GM19452 (cell line): ENCODE measurements around the gene CTTNBP2.

Source experiments
- ATAC-seq: cut with Tn5 transposase; IDR thresholded peaks from one replicate; pipeline ENCODE4 v1.9.1; 2021; ENCODE audit not compliant: unreplicated experiment

CTTNBP2 gene

GRCh38 chr7:117871401-117871777 lies 1.9 kb downstream of the CTTNBP2 start:
- ATAC-seq, result no peak

GRCh38 chr7:117870448-117871130 lies 2.7 kb downstream of the CTTNBP2 start:
- ATAC-seq, result no peak

GRCh38 chr7:117869374-117869773 lies 3.9 kb downstream of the CTTNBP2 start:
- ATAC-seq, result no peak

GRCh38 chr7:117863618-117864017 lies 9.6 kb downstream of the CTTNBP2 start:
- no peak for ATAC-seq

- no peak for ATAC-seq
Measured at GRCh38 chr7:117862378-117862777, 10.9 kb downstream of the CTTNBP2 start.

- ATAC-seq, result no peak
Measured at GRCh38 chr7:117859246-117859812, 13.9 kb downstream of the CTTNBP2 start.

GRCh38 chr7:117858712-117859111 lies 14.5 kb downstream of the CTTNBP2 start:
- ATAC-seq, result no peak

GRCh38 chr7:117857718-117858117 lies 15.5 kb downstream of the CTTNBP2 start:
- ATAC-seq, result no peak

- no peak for ATAC-seq
Measured at GRCh38 chr7:117856196-117856595, 17.0 kb downstream of the CTTNBP2 start.

- ATAC-seq, result no peak
Measured at GRCh38 chr7:117854186-117854585, 19.1 kb downstream of the CTTNBP2 start.

GRCh38 chr7:117848941-117849340 lies 24.3 kb downstream of the CTTNBP2 start:
- ATAC-seq, result no peak

GRCh38 chr7:117844678-117845077 lies 28.6 kb downstream of the CTTNBP2 start:
- ATAC-seq, result no peak

- no peak for ATAC-seq
Measured at GRCh38 chr7:117841611-117842010, 31.6 kb downstream of the CTTNBP2 start.

GRCh38 chr7:117841011-117841410 lies 32.2 kb downstream of the CTTNBP2 start:
- no peak for ATAC-seq

- peak; percentile 68 for ATAC-seq
Measured at GRCh38 chr7:117839507-117839906, 33.7 kb downstream of the CTTNBP2 start.

- ATAC-seq, result peak; percentile 97
Measured at GRCh38 chr7:117837841-117838240, 35.4 kb downstream of the CTTNBP2 start.

GRCh38 chr7:117835016-117835664 lies 38.1 kb downstream of the CTTNBP2 start:
- no peak for ATAC-seq

- ATAC-seq, result no peak
Measured at GRCh38 chr7:117830422-117830954, 42.8 kb downstream of the CTTNBP2 start.

GRCh38 chr7:117829450-117830117 lies 43.7 kb downstream of the CTTNBP2 start:
- no peak for ATAC-seq

- ATAC-seq, result no peak
Measured at GRCh38 chr7:117828825-117829224, 44.4 kb downstream of the CTTNBP2 start.

GRCh38 chr7:117827862-117828261 lies 45.4 kb downstream of the CTTNBP2 start:
- ATAC-seq, result no peak

GRCh38 chr7:117825132-117825531 lies 48.1 kb downstream of the CTTNBP2 start:
- ATAC-seq, result no peak
